HG03060 (cell line): Measurements from ENCODE around the gene PCDH18.

Source experiments
- ATAC-seq: cut with Tn5 transposase; IDR thresholded peaks from one replicate; pipeline ENCODE4 v1.9.1; 2021; ENCODE audit warnings: low read depth, moderate number of reproducible peaks; ENCODE audit not compliant: unreplicated experiment

The PCDH18 gene

GRCh38 chr4:137474711-137475301 is 57.5 kb downstream of the PCDH18 start:
- no peak for ATAC-seq

DNA sequence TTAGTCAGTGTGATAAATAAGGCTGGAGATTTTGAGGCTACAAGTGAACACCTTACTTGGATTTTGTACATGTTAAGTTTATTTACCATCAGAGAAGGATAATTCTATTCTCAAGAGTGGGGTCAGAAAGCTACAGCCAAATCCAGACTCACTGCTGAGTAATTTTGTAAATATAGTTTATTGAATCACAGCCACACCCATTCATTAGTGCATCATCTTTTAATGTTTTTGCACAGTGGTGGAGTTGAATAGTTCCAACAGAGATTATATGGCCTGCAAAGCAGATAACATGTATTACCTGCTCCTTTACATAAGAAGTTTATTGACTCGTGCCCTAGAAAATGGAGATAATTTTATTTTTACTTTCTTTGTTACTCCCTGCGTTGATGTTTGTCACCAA is 60.4 kb downstream of the PCDH18 start:
- ATAC-seq, result no peak

GRCh38 chr4:137471461-137471860 is 60.8 kb downstream of the PCDH18 start:
- ATAC-seq, result no peak

DNA sequence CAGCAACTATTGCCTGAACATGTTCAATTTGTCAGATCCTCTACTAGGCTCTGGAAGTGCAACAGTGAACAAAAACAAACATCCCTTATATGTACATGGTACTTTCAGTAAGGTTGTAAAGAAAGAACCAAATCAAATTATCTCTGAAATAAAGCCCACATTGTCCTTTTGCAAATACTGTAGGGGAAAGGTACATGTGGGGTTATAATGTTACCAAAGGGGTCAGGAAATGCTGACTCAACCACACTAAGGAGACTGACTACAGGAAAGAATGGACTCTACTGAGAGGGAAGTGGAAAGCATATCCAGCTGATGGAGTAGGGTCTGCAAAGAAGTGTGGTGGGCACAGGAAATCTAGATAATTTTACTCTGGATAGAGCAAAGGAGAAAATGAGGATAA is 61.5 kb downstream of the PCDH18 start:
- ATAC-seq, result no peak
